ENCODE data around the gene R3HDM2.
A peak's percentile ranks its signal among the peaks of the same experiment; 100 is the strongest.

The R3HDM2 gene

DNA sequence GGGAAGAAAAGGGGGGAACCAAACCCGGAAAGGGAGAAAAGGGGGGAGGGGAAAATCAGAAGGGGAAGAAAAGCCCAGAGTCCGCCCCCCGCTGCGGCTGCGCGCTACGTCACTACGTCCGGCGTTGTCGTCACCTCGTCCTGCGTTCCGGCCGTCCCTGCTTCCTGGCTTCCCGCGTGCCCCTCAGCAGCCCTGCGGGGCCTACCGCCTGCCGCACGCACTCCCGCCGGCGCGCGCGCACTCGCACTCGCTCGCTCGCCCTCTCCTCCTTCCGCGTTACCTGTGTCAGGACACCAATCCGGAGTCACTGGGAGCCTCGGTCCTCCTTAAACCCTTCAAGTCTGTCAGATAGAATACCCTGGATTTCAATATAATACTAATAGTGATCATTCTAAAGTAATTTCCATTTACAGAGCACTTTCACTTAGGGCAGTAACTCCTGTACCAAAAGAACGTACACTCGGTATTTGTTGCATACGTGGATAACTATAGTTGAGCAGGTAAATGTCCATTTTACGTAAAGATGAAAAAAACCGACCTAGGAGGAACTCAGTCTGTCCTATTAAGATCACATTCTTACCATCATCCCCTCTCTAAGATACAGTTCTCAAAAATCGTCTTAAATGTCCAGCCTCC, at the start of gene R3HDM2:
TSS of gene R3HDM2 (minus strand) at position 113 of the 636 bp plus-strand sequence. CDS start 120,615 bp downstream, outside the sequence.
- peak; percentile 81 for DNase-seq

- DNase-seq: no peak
These were observed 48.7 kb upstream of the R3HDM2 start, which contains the start of gene ARHGAP9 for GRCh38 chr12:57479376-57480115. Gene ARHGAP9, minus strand, starts transcription at chr12:57479866. Its CDS starts 460 bp downstream, at chr12:57479406.

GRCh38 chr12:57479043-57479375, 48.2 kb upstream of the R3HDM2 start:
- no peak for DNase-seq

DNA sequence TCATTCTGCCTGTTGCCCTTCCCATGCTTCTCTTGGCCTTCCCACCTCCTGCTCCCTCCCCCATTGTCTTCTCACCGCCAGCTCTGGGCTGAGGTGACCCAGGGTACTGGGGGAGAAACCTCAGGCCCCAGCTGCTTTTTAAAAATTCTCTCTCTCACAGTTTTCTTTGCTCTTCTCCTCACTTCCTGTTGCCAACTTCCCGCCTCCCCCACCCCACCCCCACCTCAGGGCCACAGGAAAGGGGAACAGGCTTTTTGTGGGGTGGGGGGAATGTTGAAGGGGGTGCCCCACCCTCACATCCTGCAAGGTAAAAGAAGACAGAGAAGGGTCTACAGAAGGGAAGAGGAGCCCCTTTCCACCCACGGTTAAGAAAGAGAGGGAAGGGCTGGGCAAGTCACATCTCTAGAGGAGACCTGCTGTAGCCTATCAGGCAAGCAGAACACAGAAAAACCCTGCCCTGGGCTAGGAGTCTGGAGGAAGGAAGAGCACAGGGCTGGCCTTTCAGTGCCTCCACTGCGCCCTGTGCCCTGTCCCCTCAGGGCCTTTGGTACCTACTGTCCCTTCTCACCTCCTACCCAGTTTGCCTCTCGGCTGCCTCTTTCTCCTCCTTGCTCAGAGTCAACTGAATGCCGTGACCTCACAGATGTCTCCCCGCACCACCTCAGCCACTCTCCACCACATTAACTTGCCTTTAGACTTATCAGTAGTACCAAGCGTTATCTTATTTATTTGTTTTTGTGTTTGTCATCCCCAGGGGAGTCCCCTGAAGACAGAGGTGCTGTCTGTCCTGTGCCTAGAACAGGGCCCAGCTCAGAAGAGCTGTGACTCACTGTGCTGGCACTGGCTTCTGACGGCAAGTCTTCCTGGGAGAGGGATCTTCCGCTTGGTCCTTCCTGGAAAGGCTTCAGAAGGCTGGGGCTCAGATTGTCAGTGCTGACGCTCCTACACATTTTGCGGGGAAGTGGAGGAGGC, 47.2 kb upstream of the R3HDM2 start:
- DNase-seq: no peak

GRCh38 chr12:57476993-57477709, 46.3 kb upstream of the R3HDM2 start:
- no peak for DNase-seq

DNA sequence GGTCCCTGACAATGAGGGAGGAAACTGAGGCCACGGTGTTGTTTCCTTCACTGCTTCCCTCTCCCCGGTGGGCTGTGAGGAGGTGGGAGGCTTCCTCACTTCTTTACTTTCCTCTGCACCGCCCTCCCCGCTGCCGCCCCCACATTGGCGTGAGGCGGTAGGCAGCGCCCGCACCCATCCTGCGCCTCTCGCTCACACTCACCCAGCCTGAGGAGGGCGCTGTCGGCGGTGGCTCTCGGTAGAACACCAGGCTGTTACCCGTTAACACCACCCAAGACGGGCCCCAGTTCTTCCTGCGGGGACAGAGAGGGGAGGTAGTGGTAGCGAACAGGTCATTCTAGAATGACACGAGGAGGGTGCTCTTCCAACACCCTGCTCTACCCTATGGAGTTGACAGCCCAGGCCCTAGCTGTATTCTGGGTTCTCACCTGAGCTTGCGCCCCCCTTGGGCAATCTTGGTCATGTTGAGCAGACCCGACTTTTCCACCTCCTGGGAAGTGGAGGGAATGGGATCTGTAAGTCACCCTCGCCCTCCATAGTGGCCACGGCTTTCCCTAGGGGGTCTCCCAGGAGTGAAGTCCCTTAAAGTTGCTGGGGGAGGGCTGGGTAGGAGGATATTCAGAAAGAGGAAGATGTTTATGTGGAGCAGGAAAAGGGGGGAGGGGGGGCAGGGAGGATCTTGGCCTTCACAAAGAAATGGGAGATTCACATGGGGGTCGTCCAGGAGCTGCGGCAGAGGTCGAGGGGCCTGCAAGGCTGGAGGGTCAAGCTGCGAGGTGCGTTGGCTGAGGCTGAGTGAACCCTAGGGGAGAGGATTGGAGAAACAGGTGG, 45.5 kb upstream of the R3HDM2 start:
- no peak for DNase-seq

DNA sequence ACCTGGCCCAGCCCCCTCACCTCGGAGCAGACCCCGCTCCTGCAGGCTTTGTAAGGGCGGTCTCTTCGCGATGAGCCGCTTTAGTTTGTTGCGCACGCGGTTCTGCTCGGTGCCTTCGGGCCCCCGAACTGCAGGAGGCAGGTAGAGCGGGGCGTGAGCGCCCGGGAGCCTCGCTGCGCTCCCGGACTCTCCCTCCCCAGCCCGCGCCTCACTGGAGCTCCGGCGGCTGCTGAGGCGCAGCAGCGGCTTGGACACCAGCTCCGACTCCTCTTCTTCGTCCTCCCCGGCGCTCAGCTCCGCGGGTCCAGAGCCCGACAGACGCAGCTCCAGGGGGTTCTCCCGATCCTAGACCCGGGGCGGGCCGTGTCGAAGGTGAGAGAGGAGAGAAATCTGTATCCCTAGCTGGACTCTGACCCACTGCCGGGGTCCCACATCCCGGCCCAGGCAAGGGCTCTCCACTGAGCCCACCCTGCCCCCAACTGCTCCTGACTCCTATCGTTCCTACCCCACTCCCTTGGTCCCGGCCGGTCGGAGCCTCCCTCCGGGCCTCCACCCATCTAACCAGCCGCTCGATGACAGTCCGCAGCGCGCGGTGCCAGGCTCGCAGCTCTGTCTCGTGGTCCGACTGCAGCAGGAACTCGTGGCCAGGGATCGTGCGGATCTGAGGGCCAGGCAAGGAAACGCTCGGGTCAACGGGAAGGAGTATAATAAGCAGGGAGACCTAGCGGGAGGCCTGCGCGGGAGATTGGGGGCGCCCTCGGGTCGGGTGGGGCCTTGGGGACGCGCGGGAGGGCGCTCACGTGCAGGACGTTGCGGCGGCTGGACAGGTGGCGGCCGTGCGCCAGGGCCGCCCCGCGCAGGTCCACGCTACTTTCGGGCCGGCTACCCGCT, 44.7 kb upstream of the R3HDM2 start:
- DNase-seq: no peak

GRCh38 chr12:57474862-57475261, 44.0 kb upstream of the R3HDM2 start:
- DNase-seq: no peak

DNA sequence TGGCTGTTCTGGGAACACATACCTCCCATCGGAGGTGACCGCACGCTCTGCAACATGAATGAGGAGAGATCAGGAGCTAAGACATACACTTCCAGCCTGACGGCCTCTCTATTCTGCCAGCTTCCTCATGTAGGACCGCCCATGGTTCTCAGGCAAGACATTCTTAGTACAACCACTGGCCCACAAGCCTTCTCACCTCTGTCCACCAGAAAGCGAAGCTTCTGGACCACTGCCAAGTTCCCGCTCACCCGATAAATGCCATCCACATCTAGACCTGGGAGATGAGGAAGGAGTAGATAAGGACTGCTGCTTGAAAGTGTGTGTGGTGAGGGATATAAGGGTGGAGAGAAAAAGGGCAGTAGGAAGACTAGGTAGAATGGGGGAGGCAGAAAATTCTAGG, 43.6 kb upstream of the R3HDM2 start:
- DNase-seq: no peak

GRCh38 chr12:57473886-57474285, 43.0 kb upstream of the R3HDM2 start:
- DNase-seq: no peak

DNA sequence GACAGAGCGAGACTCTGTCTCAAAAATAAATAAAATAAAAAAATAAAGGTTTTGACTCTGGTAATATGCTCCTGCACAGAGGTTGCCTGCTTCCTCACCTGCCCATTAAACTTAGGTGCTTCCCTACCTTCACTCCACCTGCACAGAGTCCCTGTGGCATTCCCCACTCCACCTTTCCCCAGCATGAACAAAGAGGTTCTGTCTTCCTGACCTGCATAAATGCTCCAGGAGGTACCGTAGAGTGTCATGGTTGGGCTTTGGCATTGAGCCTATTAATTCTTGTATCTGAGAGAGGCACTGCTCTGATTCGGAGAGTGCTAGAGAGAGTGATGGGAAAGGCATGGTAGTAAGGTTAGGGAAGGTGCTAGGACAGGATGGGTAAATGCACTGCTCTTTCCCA, 42.5 kb upstream of the R3HDM2 start:
- DNase-seq: no peak

DNA sequence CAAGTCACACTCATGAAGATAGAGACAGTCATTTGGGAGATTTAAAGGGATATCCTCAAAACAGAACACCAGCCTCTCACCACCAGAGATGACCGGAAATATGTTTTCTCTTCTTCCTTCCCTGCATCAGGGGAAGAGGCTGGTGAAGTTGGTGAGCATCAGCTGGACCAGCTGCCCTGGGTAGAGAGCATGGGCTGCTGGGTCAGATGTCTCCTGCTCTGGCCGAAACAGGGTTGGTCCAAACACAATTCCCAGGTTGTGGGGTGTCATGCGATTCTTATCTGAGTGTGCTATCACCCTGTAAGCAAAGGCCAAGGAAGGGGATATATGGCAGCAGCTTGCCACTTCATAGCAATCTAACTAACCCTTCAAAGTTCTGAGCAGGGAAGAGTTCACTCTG, 41.5 kb upstream of the R3HDM2 start:
- no peak for DNase-seq

- no peak for DNase-seq
These were observed 40.8 kb upstream of the R3HDM2 start for GRCh38 chr12:57471661-57472060.

DNA sequence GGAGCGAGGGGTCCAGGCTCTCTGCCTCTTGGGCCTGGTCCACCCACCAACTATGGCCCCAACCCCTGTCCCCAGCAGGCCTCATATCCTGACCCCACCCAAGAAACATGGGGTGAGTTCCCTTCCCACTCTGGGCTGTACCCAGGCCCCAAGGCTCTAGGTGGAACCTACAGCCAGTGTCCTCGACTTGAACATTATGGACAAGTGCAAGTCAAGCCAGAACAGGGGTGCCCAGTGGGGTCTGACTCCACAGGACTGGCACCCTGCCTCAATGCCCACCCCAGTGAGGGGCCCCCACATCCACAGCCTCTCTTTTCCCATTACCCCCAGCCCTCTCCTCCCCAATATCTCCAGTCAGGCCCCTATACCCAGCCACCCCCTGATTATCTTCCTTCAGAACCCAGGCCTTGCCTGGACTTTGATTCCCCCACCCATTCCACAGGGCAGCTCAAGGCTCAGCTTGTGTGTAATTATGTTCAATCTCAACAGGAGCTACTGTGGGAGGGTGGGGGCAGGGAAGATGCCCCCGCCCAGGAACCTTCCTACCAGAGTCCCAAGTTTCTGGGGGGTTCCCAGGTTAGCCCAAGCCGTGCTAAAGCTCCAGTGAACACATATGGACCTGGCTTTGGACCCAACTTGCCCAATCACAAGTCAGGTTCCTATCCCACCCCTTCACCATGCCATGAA, 40.3 kb upstream of the R3HDM2 start:
- DNase-seq: no peak

DNA sequence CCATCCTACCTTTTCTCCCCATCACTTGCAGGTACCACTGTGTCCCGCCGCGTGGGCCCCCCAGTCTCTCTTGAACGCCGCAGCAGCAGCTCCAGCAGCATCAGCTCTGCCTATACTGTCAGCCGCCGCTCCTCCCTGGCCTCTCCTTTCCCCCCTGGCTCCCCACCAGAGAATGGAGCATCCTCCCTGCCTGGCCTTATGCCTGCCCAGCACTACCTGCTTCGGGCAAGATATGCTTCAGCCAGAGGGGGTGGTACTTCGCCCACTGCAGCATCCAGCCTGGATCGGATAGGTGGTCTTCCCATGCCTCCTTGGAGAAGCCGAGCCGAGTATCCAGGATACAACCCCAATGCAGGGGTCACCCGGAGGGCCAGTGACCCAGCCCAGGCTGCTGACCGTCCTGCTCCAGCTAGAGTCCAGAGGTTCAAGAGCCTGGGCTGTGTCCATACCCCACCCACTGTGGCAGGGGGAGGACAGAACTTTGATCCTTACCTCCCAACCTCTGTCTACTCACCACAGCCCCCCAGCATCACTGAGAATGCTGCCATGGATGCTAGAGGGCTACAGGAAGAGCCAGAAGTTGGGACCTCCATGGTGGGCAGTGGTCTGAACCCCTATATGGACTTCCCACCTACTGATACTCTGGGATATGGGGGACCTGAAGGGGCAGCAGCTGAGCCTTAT, 39.6 kb upstream of the R3HDM2 start:
- DNase-seq: no peak

DNA sequence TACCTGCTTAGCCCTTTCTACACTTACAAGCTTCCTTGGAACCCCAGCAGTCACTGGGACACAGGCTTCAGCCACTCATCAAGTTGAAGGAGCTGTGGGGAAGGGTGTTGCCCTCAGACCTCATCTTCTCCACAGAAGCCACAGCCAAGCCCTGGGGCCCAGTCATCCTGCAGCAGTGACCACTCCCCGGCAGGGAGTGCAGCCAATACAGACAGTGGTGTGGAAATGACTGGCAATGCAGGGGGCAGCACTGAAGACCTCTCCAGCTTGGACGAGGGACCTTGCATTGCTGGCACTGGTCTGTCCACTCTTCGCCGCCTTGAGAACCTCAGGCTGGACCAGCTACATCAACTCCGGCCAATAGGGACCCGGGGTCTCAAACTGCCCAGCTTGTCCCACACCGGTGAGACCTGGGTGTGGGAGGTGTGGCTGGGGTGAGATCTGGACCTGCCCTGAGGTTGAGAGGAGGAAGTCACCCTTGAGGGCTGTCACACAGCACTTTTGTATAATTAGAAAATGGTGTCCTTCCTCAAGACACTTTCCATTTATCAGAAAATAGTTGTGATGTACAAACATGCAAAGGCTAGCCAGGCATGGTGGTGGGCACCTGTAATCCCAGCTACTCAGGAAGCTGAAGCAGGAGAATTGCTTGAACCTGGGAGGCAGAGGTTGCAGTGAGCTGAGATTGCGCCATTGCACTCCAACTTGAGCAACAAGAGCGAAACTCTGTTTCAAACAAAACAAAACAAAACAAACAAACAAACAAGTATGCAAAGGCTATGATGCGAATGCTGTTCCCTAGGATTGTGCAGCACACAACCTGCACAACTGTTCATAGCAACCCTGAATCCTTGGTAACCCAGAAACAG, 38.7 kb upstream of the R3HDM2 start:
- no peak for DNase-seq

DNA sequence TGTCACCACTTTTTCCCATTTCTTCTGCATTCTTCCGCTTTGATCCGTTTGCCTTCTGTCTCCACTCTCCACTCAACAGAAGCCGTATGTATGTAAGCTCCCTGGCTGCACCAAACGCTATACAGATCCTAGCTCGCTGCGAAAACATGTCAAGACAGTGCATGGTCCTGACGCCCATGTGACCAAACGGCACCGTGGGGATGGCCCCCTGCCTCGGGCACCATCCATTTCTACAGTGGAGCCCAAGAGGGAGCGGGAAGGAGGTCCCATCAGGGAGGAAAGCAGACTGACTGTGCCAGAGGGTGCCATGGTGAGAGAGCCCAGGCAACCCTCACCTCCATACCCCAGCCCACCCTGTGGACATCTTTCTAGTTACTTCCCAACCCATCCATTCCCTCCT, 37.1 kb upstream of the R3HDM2 start:
- no peak for DNase-seq

- DNase-seq: no peak
These were observed 36.5 kb upstream of the R3HDM2 start for GRCh38 chr12:57467212-57467874.

Measured in NCI-H1694 (cell line).